Caco-2 (cell line): ENCODE results near the gene ABCC3. TPM values are rescaled to one million over a fixed set of nuclear protein-coding genes. Genes with fewer than 3 reads are reported as not detected.

ENCODE experiments used
- BruUV-seq: library from RNA; stranded (reverse); fragments of 400-500 nt; replicated peaks from 2 replicates; lab custom pipeline; 2021; lab: Mats Ljungman, UMichigan
- CTCF ChIA-PET: fragments of 300-600 bp; sonication (Branson Sonifier 250); formaldehyde crosslinking; loops from one replicate; lab custom pipeline; 2022; ENCODE audit warnings: antibody characterized with exemption; lab: Charles Lee
- POLR2A ChIA-PET: fragments of 300-600 bp; sonication (Branson Sonifier 250); formaldehyde crosslinking; loops from one replicate; lab custom pipeline; 2022; ENCODE audit warnings: antibody characterized with exemption; lab: Charles Lee
- DNase-seq, 2 experiments: peaks; one replicate each; pipeline versions ENCODE4 v3.0.0 to v3.0.0-alpha.2; 2020 to 2022
- H3K27me3 ChIP-seq: replicated peaks from 2 replicates; pipeline ENCODE4 v1.6.0; 2011; ENCODE audit warnings: low read length; ENCODE audit not compliant: control insufficient read depth, insufficient read depth
- H3K36me3 ChIP-seq: 2 replicates; pipeline ENCODE4 v1.5.1; 2011; ENCODE audit warnings: low read length; ENCODE audit not compliant: control insufficient read depth, insufficient read depth
- H3K4me1 ChIP-seq: fragments of 250-450 bp; sonication (Bioruptor Pico); 2 replicates; pipeline ENCODE4 v1.5.1; 2020; ENCODE audit warnings: mild to moderate bottlenecking
- H3K4me3 ChIP-seq: 2 replicates; pipeline ENCODE4 v1.5.1; 2011; ENCODE audit warnings: low read depth, mild to moderate bottlenecking, control low read depth, low read length
- H3K9me3 ChIP-seq: fragments of 250-450 bp; sonication (Bioruptor Pico); 2 replicates; pipeline ENCODE4 v1.5.1; 2020; ENCODE audit warnings: mild to moderate bottlenecking, moderate library complexity
- H3K27ac Mint-ChIP-seq: one replicate; pipeline ENCODE4 v1.8.0; 2022; ENCODE audit warnings: mixed read lengths; ENCODE audit not compliant: unreplicated experiment
- H3K27me3 Mint-ChIP-seq: one replicate; pipeline ENCODE4 v1.8.0; 2022; ENCODE audit warnings: mixed read lengths; ENCODE audit not compliant: insufficient read depth, unreplicated experiment
- H3K36me3 Mint-ChIP-seq: one replicate; pipeline ENCODE4 v1.8.0; 2022; ENCODE audit warnings: mild to moderate bottlenecking, mixed read lengths; ENCODE audit not compliant: insufficient read depth, unreplicated experiment
- H3K4me1 Mint-ChIP-seq: one replicate; pipeline ENCODE4 v1.8.0; 2022; ENCODE audit warnings: low read depth, mixed read lengths; ENCODE audit not compliant: unreplicated experiment
- H3K4me3 Mint-ChIP-seq: one replicate; pipeline ENCODE4 v1.8.0; 2022; ENCODE audit warnings: mild to moderate bottlenecking, moderate library complexity, mixed read lengths; ENCODE audit not compliant: unreplicated experiment
- H3K9me3 Mint-ChIP-seq: one replicate; pipeline ENCODE4 v1.8.0; 2022; ENCODE audit warnings: mixed read lengths; ENCODE audit not compliant: unreplicated experiment
- intact Hi-C: fragments of 100-400 bp; cut with micrococcal nuclease; formaldehyde crosslinking; loops from one replicate; pipeline ENCODE4 v1.10.0; 2022; ENCODE audit not compliant: unreplicated experiment
- total RNA-seq: library from RNA; stranded (reverse); gene quantifications from 2 replicates; pipeline ENCODE4 v1.2.3, GENCODE V29; 2022
- TF ChIP-seq, protein P1 (sequence below), 2 experiments: fragments of 200-600 bp in 1 of 2; IDR thresholded peaks; 1 replicate in 1 of 2; 2 replicates in 1 of 2; pipeline versions ENCODE4 v1.5.1 to v1.8.0; 2011 to 2022; ENCODE audit warnings: antibody characterized with exemption in 1 of 2, control low read depth in 1 of 2, inconsistent platforms in 1 of 2, low read depth in 1 of 2, low read length in 1 of 2, mild to moderate bottlenecking in 1 of 2, moderate library complexity in 1 of 2; ENCODE audit not compliant: insufficient read depth in 1 of 2, severe bottlenecking in 1 of 2, unreplicated experiment in 1 of 2

Gene ABCC3
- total RNA-seq, 1 experiment from 2014 or later: 45.6 TPM

DNA sequence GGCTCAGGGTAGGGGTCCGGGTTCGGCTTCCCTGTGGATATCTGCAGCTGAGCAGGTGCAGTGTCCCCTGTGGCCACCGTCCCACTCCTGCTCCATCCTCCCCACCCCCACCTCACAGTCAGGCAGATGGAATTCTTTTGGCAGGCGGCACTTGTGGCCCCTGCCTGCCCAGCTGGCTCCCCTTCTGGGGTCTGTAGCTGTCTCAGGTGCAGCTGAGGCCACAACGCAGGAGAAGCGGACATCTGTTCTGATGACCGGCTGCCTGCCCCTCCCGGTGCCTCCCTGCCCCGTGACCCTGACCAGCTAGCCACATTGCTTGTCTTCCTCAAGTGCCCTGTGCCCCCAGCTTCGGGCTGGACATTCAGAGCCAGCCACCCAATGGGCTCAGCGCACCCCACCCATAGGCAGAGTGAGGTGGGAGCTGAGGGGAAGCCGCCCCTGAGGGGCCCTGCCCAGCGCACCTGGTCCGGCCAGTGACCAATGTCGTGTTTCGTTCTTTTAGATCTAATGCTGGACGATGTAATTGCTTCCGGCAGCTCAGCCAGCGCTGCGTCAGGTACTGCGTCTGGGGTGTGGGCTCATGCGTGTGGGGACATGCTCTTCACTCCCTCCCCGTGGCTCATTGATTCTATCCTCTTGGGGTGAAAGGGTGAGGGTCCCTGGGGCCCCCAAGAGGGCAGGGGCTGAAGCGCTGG, 25.2 kb upstream of the ABCC3 start:
- no peak for DNase-seq
- Histone ChIP-seq H3K36me3 (no peaks in the 10 kb centered on the region), H3K27me3 (no peaks in the 10 kb centered on the region), H3K4me1 (no peaks in the 10 kb centered on the region), H3K9me3 (no peaks in the 10 kb centered on the region), H3K4me3 (no peak overlapping the region)
- no peaks in the 10 kb centered on the region for H3K4me1 Mint-ChIP-seq
- intact Hi-C loops: no loop called here
- no peak overlapping the region for H3K4me3 Mint-ChIP-seq
- no peaks in the 10 kb centered on the region for H3K36me3 Mint-ChIP-seq
- TF ChIP-seq, protein P1, sequence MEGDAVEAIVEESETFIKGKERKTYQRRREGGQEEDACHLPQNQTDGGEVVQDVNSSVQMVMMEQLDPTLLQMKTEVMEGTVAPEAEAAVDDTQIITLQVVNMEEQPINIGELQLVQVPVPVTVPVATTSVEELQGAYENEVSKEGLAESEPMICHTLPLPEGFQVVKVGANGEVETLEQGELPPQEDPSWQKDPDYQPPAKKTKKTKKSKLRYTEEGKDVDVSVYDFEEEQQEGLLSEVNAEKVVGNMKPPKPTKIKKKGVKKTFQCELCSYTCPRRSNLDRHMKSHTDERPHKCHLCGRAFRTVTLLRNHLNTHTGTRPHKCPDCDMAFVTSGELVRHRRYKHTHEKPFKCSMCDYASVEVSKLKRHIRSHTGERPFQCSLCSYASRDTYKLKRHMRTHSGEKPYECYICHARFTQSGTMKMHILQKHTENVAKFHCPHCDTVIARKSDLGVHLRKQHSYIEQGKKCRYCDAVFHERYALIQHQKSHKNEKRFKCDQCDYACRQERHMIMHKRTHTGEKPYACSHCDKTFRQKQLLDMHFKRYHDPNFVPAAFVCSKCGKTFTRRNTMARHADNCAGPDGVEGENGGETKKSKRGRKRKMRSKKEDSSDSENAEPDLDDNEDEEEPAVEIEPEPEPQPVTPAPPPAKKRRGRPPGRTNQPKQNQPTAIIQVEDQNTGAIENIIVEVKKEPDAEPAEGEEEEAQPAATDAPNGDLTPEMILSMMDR (IDR thresholded peaks at IDR 0.05; ENCODE audit: insufficient read depth in 1 of 2, low read depth in 1 of 2, low read length in 1 of 2, severe bottlenecking in 1 of 2, unreplicated experiment in 1 of 2): no peak
- POLR2A ChIA-PET: interaction anchor here (0.5 kb wide), 1 partner anchor 335 kb away, joined by 7 read pairs; no protein-coding TSS in a partner anchor
- no peaks in the 10 kb centered on the region for H3K27me3 Mint-ChIP-seq
- H3K27ac Mint-ChIP-seq: no peak overlapping the region
- H3K9me3 Mint-ChIP-seq: no peaks in the 10 kb centered on the region
- CTCF ChIA-PET: interaction anchor here (0.6 to 2.2 kb wide), 5 partner anchors 16 to 59 kb away, joined by 3 to 7 read pairs (median 5); partner anchors contain the start of gene CACNA1G
- no TSS peak for BruUV-seq

GRCh38 chr17:50611634-50612033, 23.0 kb upstream of the ABCC3 start:
- no TSS peak for BruUV-seq

GRCh38 chr17:50612281-50612680, 22.4 kb upstream of the ABCC3 start:
- DNase-seq: no peak
- intact Hi-C loops: no loop called here
- Mint-ChIP-seq H3K4me1 (no peaks in the 10 kb centered on the region), H3K9me3 (no peaks in the 10 kb centered on the region), H3K27me3 (no peaks in the 10 kb centered on the region), H3K4me3 (no peak overlapping the region), H3K27ac (no peak overlapping the region), H3K36me3 (no peaks in the 10 kb centered on the region)
- TF ChIP-seq, protein P1 (IDR thresholded peaks at IDR 0.05; ENCODE audit: insufficient read depth in 1 of 2, low read depth in 1 of 2, low read length in 1 of 2, severe bottlenecking in 1 of 2, unreplicated experiment in 1 of 2): no peak
- Histone ChIP-seq H3K9me3 (no peaks in the 10 kb centered on the region), H3K36me3 (no peaks in the 10 kb centered on the region), H3K4me1 (no peaks in the 10 kb centered on the region), H3K4me3 (no peak overlapping the region), H3K27me3 (no peaks in the 10 kb centered on the region)
- no TSS peak for BruUV-seq
- CTCF ChIA-PET: interaction anchor here (0.6 to 1.7 kb wide), 5 partner anchors 14 to 93 kb away, joined by 3 to 8 read pairs (median 4); partner anchors contain the start of gene CACNA1G
- POLR2A ChIA-PET: no interaction called here

More at GRCh38 chr17:50611634-50612033, 23.0 kb upstream of the ABCC3 start:
- Mint-ChIP-seq H3K36me3 (no peaks in the 10 kb centered on the region), H3K27ac (no peak overlapping the region), H3K9me3 (no peaks in the 10 kb centered on the region), H3K4me1 (no peaks in the 10 kb centered on the region), H3K27me3 (no peaks in the 10 kb centered on the region), H3K4me3 (no peak overlapping the region)
- Histone ChIP-seq H3K27me3 (no peaks in the 10 kb centered on the region), H3K9me3 (no peaks in the 10 kb centered on the region), H3K4me1 (no peaks in the 10 kb centered on the region), H3K4me3 (no peak overlapping the region), H3K36me3 (no peaks in the 10 kb centered on the region)
- intact Hi-C loops: no loop called here
- POLR2A ChIA-PET: no interaction called here
- DNase-seq: no peak
- TF ChIP-seq, protein P1 (IDR thresholded peaks at IDR 0.05; ENCODE audit: insufficient read depth in 1 of 2, low read depth in 1 of 2, low read length in 1 of 2, severe bottlenecking in 1 of 2, unreplicated experiment in 1 of 2): no peak
- CTCF ChIA-PET: interaction anchor here (0.7 to 1.7 kb wide), 5 partner anchors 14 to 589 kb away, joined by 3 to 8 read pairs (median 6); partner anchors contain the start of gene CACNA1G
